B cell (primary cell): ENCODE data around the gene CDK5RAP2. TPM values are rescaled to one million over a fixed set of nuclear protein-coding genes. Genes with fewer than 3 reads are reported as not detected.

ENCODE experiments used
- ATAC-seq: fragments of 200-7000 bp; cut with Tn5 transposase; one replicate; pipeline ENCODE4 v1.10.0; 2021; ENCODE audit warnings: low read depth, mild to moderate bottlenecking, moderate number of reproducible peaks, moderate library complexity
- CTCF ChIA-PET: fragments of 350-600 bp; sonication (Branson Sonifier 250); formaldehyde crosslinking; loops from one replicate; lab custom pipeline; 2021; ENCODE audit warnings: antibody characterized with exemption, inconsistent platforms; lab: Charles Lee
- POLR2A ChIA-PET: fragments of 350-600 bp; sonication (Branson Sonifier 250); formaldehyde crosslinking; loops from one replicate; lab custom pipeline; 2021; ENCODE audit warnings: antibody characterized with exemption; lab: Charles Lee
- DNase-seq: peaks from one replicate; pipeline ENCODE4 v3.0.0; 2013
- H2AFZ ChIP-seq: 2 replicates; pipeline ENCODE4 v1.6.1; 2012; ENCODE audit warnings: mild to moderate bottlenecking, low read depth, low read length; ENCODE audit not compliant: insufficient read depth, poor library complexity, severe bottlenecking
- H3K27ac ChIP-seq, 2 donors: 1 replicate in 1 of 2; 2 replicates in 1 of 2; pipeline ENCODE4 v1.5.1; 2012 to 2013; ENCODE audit warnings: low read length in 2 of 2, mild to moderate bottlenecking in 2 of 2, moderate library complexity in 1 of 2
- H3K27me3 ChIP-seq, 4 experiments: fragments of 200-600 bp in 1 of 4; sonication (generic) in 1 of 4; replicated peaks in 1 of 4; 1 replicate in 2 of 4; 2 replicates in 2 of 4; pipeline versions ENCODE4 v1.6.1 to v1.7.0; 2013 to 2016; ENCODE audit warnings: low read length in 3 of 4, mild to moderate bottlenecking in 2 of 4, mixed read lengths in 1 of 4, moderate library complexity in 1 of 4; ENCODE audit not compliant: insufficient read depth in 4 of 4, control insufficient read depth in 3 of 4; ENCODE audit errors: control extremely low read depth in 1 of 4
- H3K36me3 ChIP-seq, 2 experiments: replicated peaks in 1 of 2; 1 replicate in 1 of 2; 2 replicates in 1 of 2; pipeline versions ENCODE4 v1.6.1 to v1.7.1; 2013; ENCODE audit warnings: low read length in 1 of 2; ENCODE audit not compliant: insufficient read depth in 2 of 2, control insufficient read depth in 1 of 2; ENCODE audit errors: control extremely low read depth in 1 of 2, extremely low read depth in 1 of 2
- H3K4me1 ChIP-seq, 2 donors: fragments of 200-600 bp in 1 of 2; sonication (generic) in 1 of 2; 1 replicate in 1 of 2; 2 replicates in 1 of 2; pipeline versions ENCODE4 v1.5.1 to v1.6.1; 2013 to 2017; ENCODE audit warnings: low read length in 2 of 2; ENCODE audit not compliant: control insufficient read depth in 2 of 2, insufficient read depth in 2 of 2
- H3K4me2 ChIP-seq: replicated peaks from 2 replicates; pipeline ENCODE3; 2012; ENCODE audit warnings: mild to moderate bottlenecking, low read depth, low read length; ENCODE audit not compliant: poor library complexity, severe bottlenecking
- H3K4me3 ChIP-seq, 5 experiments: fragments of 200-600 bp in 1 of 5; sonication (generic) in 1 of 5; 1 replicate in 3 of 5; 2 replicates in 2 of 5; pipeline versions ENCODE4 v1.5.1 to v1.7.0; 2011 to 2016; ENCODE audit warnings: low read length in 4 of 5, mild to moderate bottlenecking in 4 of 5, low read depth in 2 of 5, control low read depth in 1 of 5, moderate library complexity in 1 of 5; ENCODE audit not compliant: insufficient read depth in 1 of 5; ENCODE audit errors: control extremely low read depth in 1 of 5, extremely low read depth in 1 of 5
- H3K79me2 ChIP-seq: fragments of 200-600 bp; sonication (generic); one replicate; pipeline ENCODE4 v1.6.0; 2016; ENCODE audit warnings: low read length; ENCODE audit not compliant: control insufficient read depth, insufficient read depth
- H3K9ac ChIP-seq: fragments of 200-600 bp; sonication (generic); 2 replicates; pipeline ENCODE4 v1.6.1; 2017; ENCODE audit warnings: mild to moderate bottlenecking, low read length, moderate library complexity
- H3K9me3 ChIP-seq, 3 donors: one replicate each; pipeline versions ENCODE4 v1.6.1 to v1.7.1; 2013; ENCODE audit warnings: low read length in 2 of 3; ENCODE audit not compliant: control insufficient read depth in 2 of 3, insufficient read depth in 1 of 3; ENCODE audit errors: control extremely low read depth in 1 of 3
- H4K20me1 ChIP-seq: 2 replicates; pipeline ENCODE4 v1.6.0; 2012; ENCODE audit warnings: mild to moderate bottlenecking, low read length; ENCODE audit not compliant: insufficient read depth, control insufficient read depth, poor library complexity, severe bottlenecking
- H3K27ac Mint-ChIP-seq: one replicate; pipeline ENCODE4 v1.8.0; 2021; ENCODE audit warnings: mixed read lengths
- H3K27me3 Mint-ChIP-seq: one replicate; pipeline ENCODE4 v1.8.0; 2021; ENCODE audit warnings: mixed read lengths
- H3K4me1 Mint-ChIP-seq: one replicate; pipeline ENCODE4 v1.8.0; 2021; ENCODE audit warnings: mixed read lengths
- H3K4me3 Mint-ChIP-seq: one replicate; pipeline ENCODE4 v1.8.0; 2021; ENCODE audit warnings: mixed read lengths
- H3K9me3 Mint-ChIP-seq: one replicate; pipeline ENCODE4 v1.8.0; 2022; ENCODE audit warnings: mixed read lengths; ENCODE audit not compliant: insufficient read depth
- EZH2 ChIP-seq: IDR thresholded peaks from 2 replicates; pipeline ENCODE4 v1.6.1; 2012; ENCODE audit warnings: borderline replicate concordance, low read depth, mild to moderate bottlenecking, moderate library complexity, low read length; ENCODE audit not compliant: insufficient read depth, poor library complexity, severe bottlenecking
- WGBS: methylation state at CpG from one replicate; pipeline ENCODE4 v1.1.5; 2013; ENCODE audit warnings: missing lambda C conversion rate; ENCODE audit not compliant: insufficient coverage; 5-methylcytosine and 5-hydroxymethylcytosine counted together
- intact Hi-C: fragments of 100-400 bp; cut with micrococcal nuclease; formaldehyde crosslinking; loops from one replicate; pipeline ENCODE4 v1.10.0; 2022
- polyA plus RNA-seq: library from polyadenylated mRNA; depleted of rRNA; stranded (reverse); fragments of >200 nt; gene quantifications from 2 replicates; pipeline ENCODE4 v1.2.3, GENCODE V29; 2012
- total RNA-seq, 2 donors: library from RNA; stranded (reverse); fragments of 120-200 nt in 1 of 2; gene quantifications; 1 replicate in 1 of 2; 2 replicates in 1 of 2; pipeline versions ENCODE4 v1.2.3 to v1.2.4, GENCODE V29; 2013 to 2022
- TF ChIP-seq, protein P1 (sequence below): fragments of 200-600 bp; IDR thresholded peaks from one replicate; pipeline ENCODE4 v1.8.0; 2022; ENCODE audit warnings: antibody characterized with exemption, mild to moderate bottlenecking

The CDK5RAP2 gene
- total and polyA plus RNA-seq, 2 donors (not counting 1 experiment from before 2014, with no cell fraction given) = 31.3 to 122 TPM

- CTCF ChIA-PET = no interaction called here
- H3K36me3 ChIP-seq = peaks cover 0 to 78% of the 10 kb centered on the region in 2 experiments
- no peak for TF ChIP-seq EZH2
- TF ChIP-seq, protein P1, sequence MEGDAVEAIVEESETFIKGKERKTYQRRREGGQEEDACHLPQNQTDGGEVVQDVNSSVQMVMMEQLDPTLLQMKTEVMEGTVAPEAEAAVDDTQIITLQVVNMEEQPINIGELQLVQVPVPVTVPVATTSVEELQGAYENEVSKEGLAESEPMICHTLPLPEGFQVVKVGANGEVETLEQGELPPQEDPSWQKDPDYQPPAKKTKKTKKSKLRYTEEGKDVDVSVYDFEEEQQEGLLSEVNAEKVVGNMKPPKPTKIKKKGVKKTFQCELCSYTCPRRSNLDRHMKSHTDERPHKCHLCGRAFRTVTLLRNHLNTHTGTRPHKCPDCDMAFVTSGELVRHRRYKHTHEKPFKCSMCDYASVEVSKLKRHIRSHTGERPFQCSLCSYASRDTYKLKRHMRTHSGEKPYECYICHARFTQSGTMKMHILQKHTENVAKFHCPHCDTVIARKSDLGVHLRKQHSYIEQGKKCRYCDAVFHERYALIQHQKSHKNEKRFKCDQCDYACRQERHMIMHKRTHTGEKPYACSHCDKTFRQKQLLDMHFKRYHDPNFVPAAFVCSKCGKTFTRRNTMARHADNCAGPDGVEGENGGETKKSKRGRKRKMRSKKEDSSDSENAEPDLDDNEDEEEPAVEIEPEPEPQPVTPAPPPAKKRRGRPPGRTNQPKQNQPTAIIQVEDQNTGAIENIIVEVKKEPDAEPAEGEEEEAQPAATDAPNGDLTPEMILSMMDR = no peak
- Mint-ChIP-seq H3K27me3 (no peaks in the 10 kb centered on the region), H3K4me3 (no peak overlapping the region), H3K27ac (no peak overlapping the region), H3K9me3 (no peaks in the 10 kb centered on the region), H3K4me1 (no peaks in the 10 kb centered on the region)
- no peak overlapping the region for H3K4me3 ChIP-seq
- H4K20me1 ChIP-seq = no peaks in the 10 kb centered on the region
- ATAC-seq (no peak), DNase-seq (no peak)
- H3K27ac ChIP-seq = no peak overlapping the region
- H3K4me2 ChIP-seq = no peak overlapping the region
- POLR2A ChIA-PET = no interaction called here
- intact Hi-C loops = no loop called here
- H3K9ac ChIP-seq = no peak overlapping the region
- no peaks in the 10 kb centered on the region for H3K4me1 ChIP-seq
- WGBS = 100% methylated on average over 5 of the region's 5 CpGs
- no peaks in the 10 kb centered on the region for H3K79me2 ChIP-seq
- H3K9me3 ChIP-seq = no peaks in the 10 kb centered on the region
- H2AFZ ChIP-seq = no peak overlapping the region
- no peaks in the 10 kb centered on the region for H3K27me3 ChIP-seq
Measured at GRCh38 chr9:120411862-120412424, 168.0 kb downstream of the CDK5RAP2 start.

DNA sequence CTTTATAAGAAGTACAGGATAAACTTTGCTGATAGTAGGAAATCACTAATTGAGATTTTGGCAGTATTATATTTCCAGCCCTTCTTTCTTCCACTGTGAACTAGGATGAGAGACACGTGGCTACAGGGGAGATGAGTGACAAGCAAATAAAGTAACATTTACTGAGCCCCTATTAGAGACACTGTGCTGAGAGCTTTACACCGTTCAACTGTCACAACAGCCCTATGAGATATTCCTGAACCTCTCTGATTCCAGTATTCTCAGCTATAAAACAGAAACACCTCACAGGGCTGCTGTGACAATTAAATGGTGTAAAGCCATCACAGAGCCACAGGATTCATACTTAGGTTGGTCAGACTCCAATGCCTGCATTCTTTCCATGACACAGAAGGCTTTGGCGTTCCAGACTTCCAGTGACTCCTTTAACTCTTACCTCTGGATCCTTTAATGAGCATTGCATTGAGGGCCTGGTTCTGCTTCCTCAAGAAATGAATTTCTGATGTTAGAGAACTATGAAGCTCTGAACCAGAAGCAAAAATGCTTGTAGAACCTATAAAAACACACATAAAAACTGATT is 169.0 kb downstream of the CDK5RAP2 start:
- Histone ChIP-seq H3K4me1 (no peaks in the 10 kb centered on the region), H2AFZ (no peak overlapping the region), H3K4me2 (no peak overlapping the region), H3K9ac (no peak overlapping the region), H3K36me3 (peaks cover 1 to 86% of the 10 kb centered on the region in 2 experiments), H3K4me3 (no peak overlapping the region), H4K20me1 (no peaks in the 10 kb centered on the region), H3K27ac (no peak overlapping the region), H3K9me3 (no peaks in the 10 kb centered on the region), H3K27me3 (no peaks in the 10 kb centered on the region), H3K79me2 (no peaks in the 10 kb centered on the region)
- 100% methylated on average over 2 of the region's 3 CpGs for WGBS
- no peaks in the 10 kb centered on the region for H3K9me3 Mint-ChIP-seq
- no peaks in the 10 kb centered on the region for H3K27me3 Mint-ChIP-seq
- no peak for ATAC-seq
- intact Hi-C loops = no loop called here
- no peak overlapping the region for H3K27ac Mint-ChIP-seq
- DNase-seq = no peak
- no peak overlapping the region for H3K4me3 Mint-ChIP-seq
- no peaks in the 10 kb centered on the region for H3K4me1 Mint-ChIP-seq
- TF ChIP-seq, protein P1 = no peak
- TF ChIP-seq EZH2 = no peak
- CTCF ChIA-PET = no interaction called here
- POLR2A ChIA-PET = no interaction called here
